WTC11 (cell line): ENCODE measurements around the gene SYNPO2. TPM values are rescaled to one million over a fixed set of nuclear protein-coding genes. Genes with fewer than 3 reads are reported as not detected.

Experiments
- ATAC-seq: fragments of 200-7000 bp; cut with Tn5 transposase; 2 replicates; pipeline ENCODE4 v1.10.0; 2021; ENCODE audit warnings: mild to moderate bottlenecking, moderate library complexity
- CTCF ChIA-PET: fragments of 300-600 bp; sonication (Branson Sonifier 250); formaldehyde crosslinking; loops from one replicate; lab custom pipeline; 2021; ENCODE audit warnings: antibody characterized with exemption; lab: Charles Lee
- POLR2A ChIA-PET: fragments of 350-600 bp; sonication (Branson Sonifier 250); formaldehyde crosslinking; loops from one replicate; lab custom pipeline; 2021; ENCODE audit warnings: antibody characterized with exemption; lab: Charles Lee
- DNase-seq: peaks from one replicate; pipeline ENCODE4 v3.0.0; 2021; ENCODE audit warnings: low spot score
- H3K27ac Mint-ChIP-seq: 2 replicates; pipeline ENCODE4 v1.8.0; 2021; ENCODE audit warnings: mixed read lengths
- H3K27me3 Mint-ChIP-seq: 2 replicates; pipeline ENCODE4 v1.8.0; 2021; ENCODE audit warnings: low read depth, mild to moderate bottlenecking, moderate library complexity, mixed read lengths
- H3K36me3 Mint-ChIP-seq: 2 replicates; pipeline ENCODE4 v1.8.0; 2021; ENCODE audit warnings: mixed read lengths
- H3K4me1 Mint-ChIP-seq: 2 replicates; pipeline ENCODE4 v1.8.0; 2022; ENCODE audit warnings: mixed read lengths
- H3K4me3 Mint-ChIP-seq: 2 replicates; pipeline ENCODE4 v1.8.0; 2021; ENCODE audit warnings: mild to moderate bottlenecking, moderate library complexity, mixed read lengths
- H3K9me3 Mint-ChIP-seq: 2 replicates; pipeline ENCODE4 v1.8.0; 2021; ENCODE audit warnings: mixed read lengths
- CREM ChIP-seq: sonication (generic); formaldehyde crosslinking; IDR thresholded peaks from 2 replicates; pipeline ENCODE4 v1.8.1; 2022; ENCODE audit warnings: mild to moderate bottlenecking, missing genetic modification reagents, moderate library complexity
- FOXP1 ChIP-seq: sonication (generic); formaldehyde crosslinking; IDR thresholded peaks from 2 replicates; pipeline ENCODE4 v1.8.0; 2022; ENCODE audit warnings: missing genetic modification reagents, mild to moderate bottlenecking, moderate library complexity, borderline replicate concordance
- GTF2I ChIP-seq: fragments of 250-450 bp; sonication (Bioruptor Pico); conservative IDR thresholded peaks from 2 replicates; pipeline ENCODE4 v1.4.0; 2021; ENCODE audit warnings: mild to moderate bottlenecking
- NFE2L1 ChIP-seq: sonication (generic); formaldehyde crosslinking; IDR thresholded peaks from 2 replicates; pipeline ENCODE4 v1.8.1; 2023; ENCODE audit warnings: missing genetic modification reagents
- NR3C1 ChIP-seq: sonication (generic); formaldehyde crosslinking; conservative IDR thresholded peaks from 2 replicates; pipeline ENCODE4 v1.8.1; 2023; ENCODE audit warnings: low read depth, mild to moderate bottlenecking, missing genetic modification reagents
- PRDM15 ChIP-seq: sonication (generic); formaldehyde crosslinking; IDR thresholded peaks from 2 replicates; pipeline ENCODE4 v1.8.0; 2022; ENCODE audit warnings: missing genetic modification reagents
- PRRX2 ChIP-seq: fragments of 250-450 bp; sonication (Bioruptor Pico); IDR thresholded peaks from 2 replicates; pipeline ENCODE4 v1.8.0; 2021; ENCODE audit warnings: mild to moderate bottlenecking
- RELA ChIP-seq: sonication (generic); formaldehyde crosslinking; IDR thresholded peaks from 2 replicates; pipeline ENCODE4 v1.8.1; 2022; ENCODE audit warnings: missing genetic modification reagents, mild to moderate bottlenecking, borderline replicate concordance
- SMAD3 ChIP-seq: sonication (generic); formaldehyde crosslinking; IDR thresholded peaks from 2 replicates; pipeline ENCODE4 v1.8.0; 2022; ENCODE audit warnings: missing genetic modification reagents, mild to moderate bottlenecking, borderline replicate concordance
- SP1 ChIP-seq: sonication (generic); formaldehyde crosslinking; conservative IDR thresholded peaks from 2 replicates; pipeline ENCODE4 v1.8.1; 2022; ENCODE audit warnings: missing genetic modification reagents
- TP53 ChIP-seq: sonication (generic); formaldehyde crosslinking; IDR thresholded peaks from 2 replicates; pipeline ENCODE4 v1.8.1; 2023; ENCODE audit warnings: mild to moderate bottlenecking, missing genetic modification reagents
- USF2 ChIP-seq: sonication (generic); formaldehyde crosslinking; IDR thresholded peaks from 2 replicates; pipeline ENCODE4 v1.8.1; 2023; ENCODE audit warnings: mild to moderate bottlenecking, missing genetic modification reagents, moderate library complexity
- ZBTB21 ChIP-seq: sonication (generic); formaldehyde crosslinking; IDR thresholded peaks from 2 replicates; pipeline ENCODE4 v1.8.1; 2023; ENCODE audit warnings: mild to moderate bottlenecking, missing genetic modification reagents, borderline replicate concordance
- ZNF232 ChIP-seq: sonication (generic); formaldehyde crosslinking; IDR thresholded peaks from 2 replicates; pipeline ENCODE4 v1.8.0; 2022; ENCODE audit warnings: mild to moderate bottlenecking, missing genetic modification reagents
- ZNF263 ChIP-seq: sonication (generic); formaldehyde crosslinking; IDR thresholded peaks from 2 replicates; pipeline ENCODE4 v1.8.1; 2022; ENCODE audit warnings: low read depth, mild to moderate bottlenecking, moderate library complexity, missing genetic modification reagents
- ZNF281 ChIP-seq: sonication (generic); formaldehyde crosslinking; IDR thresholded peaks from 2 replicates; pipeline ENCODE4 v1.8.0; 2023; ENCODE audit warnings: mild to moderate bottlenecking, missing genetic modification reagents
- ZNF317 ChIP-seq: sonication (generic); formaldehyde crosslinking; IDR thresholded peaks from 2 replicates; pipeline ENCODE4 v1.8.1; 2023; ENCODE audit warnings: low read depth, mild to moderate bottlenecking, moderate library complexity, missing genetic modification reagents, borderline replicate concordance
- ZNF396 ChIP-seq: fragments of 250-450 bp; sonication (Bioruptor Pico); IDR thresholded peaks from 2 replicates; pipeline ENCODE4 v1.8.0; 2021; ENCODE audit warnings: mild to moderate bottlenecking, moderate library complexity, borderline replicate concordance
- ZNF416 ChIP-seq: fragments of 250-450 bp; sonication (Bioruptor Pico); IDR thresholded peaks from 2 replicates; pipeline ENCODE4 v1.9.0; 2021; ENCODE audit warnings: mild to moderate bottlenecking, inconsistent platforms
- ZNF532 ChIP-seq: fragments of 250-450 bp; sonication (Bioruptor Pico); IDR thresholded peaks from 2 replicates; pipeline ENCODE4 v1.9.0; 2021; ENCODE audit warnings: mild to moderate bottlenecking, borderline replicate concordance
- total RNA-seq: library from RNA; stranded (reverse); gene quantifications from 3 replicates; pipeline ENCODE4 v1.2.3, GENCODE V29; 2021

SYNPO2 gene
- total RNA-seq, 1 experiment from 2014 or later = 1.9 TPM

GRCh38 chr4:119029847-119030535, 141.3 kb downstream of the SYNPO2 start:
- TF ChIP-seq SMAD3 (no peak), ZNF396 (CRISPR knock-in tag) (no peak), ZNF416 (CRISPR knock-in tag) (no peak), ZNF281 (CRISPR knock-in tag) (no peak), SP1 (CRISPR knock-in tag) (no peak), GTF2I (CRISPR knock-in tag) (no peak), TP53 (CRISPR knock-in tag) (no peak), ZBTB21 (CRISPR knock-in tag) (no peak), RELA (CRISPR knock-in tag) (no peak), FOXP1 (no peak), USF2 (CRISPR knock-in tag) (no peak), ZNF532 (CRISPR knock-in tag) (no peak)
- Mint-ChIP-seq H3K4me1 (peaks cover 32% of the 10 kb centered on the region), H3K36me3 (peaks cover 8% of the 10 kb centered on the region), H3K27ac (no peak overlapping the region), H3K27me3 (no peaks in the 10 kb centered on the region), H3K9me3 (peaks cover 9% of the 10 kb centered on the region), H3K4me3 (no peak overlapping the region)
- CTCF ChIA-PET = interaction anchor here (0.6 to 1.6 kb wide), 2 partner anchors 10 to 11 kb away, joined by 3 to 5 read pairs; no protein-coding TSS in a partner anchor
- no peak for ATAC-seq
- POLR2A ChIA-PET = no interaction called here
- DNase-seq = no peak

GRCh38 chr4:119030536-119030890, 141.9 kb downstream of the SYNPO2 start:
- DNase-seq (no peak), ATAC-seq (no peak)
- TF ChIP-seq PRDM15 (CRISPR knock-in tag) (no peak), ZNF263 (CRISPR knock-in tag) (no peak), CREM (no peak), NR3C1 (CRISPR knock-in tag) (no peak), NFE2L1 (CRISPR knock-in tag) (no peak), ZNF317 (CRISPR knock-in tag) (no peak), ZNF232 (CRISPR knock-in tag) (no peak), PRRX2 (no peak)
- Mint-ChIP-seq H3K27me3 (no peaks in the 10 kb centered on the region), H3K4me1 (peaks cover 30% of the 10 kb centered on the region), H3K9me3 (peaks cover 9% of the 10 kb centered on the region), H3K4me3 (no peak overlapping the region), H3K36me3 (peaks cover 8% of the 10 kb centered on the region), H3K27ac (no peak overlapping the region)
- ChIA-PET CTCF (interaction anchor here (1.0 to 1.6 kb wide), 2 partner anchors 10 to 12 kb away, joined by 3 to 5 read pairs; no protein-coding TSS in a partner anchor), POLR2A (no interaction called here)
